ENCODE results near the gene RNF40. TPM values are rescaled to one million over a fixed set of nuclear protein-coding genes. Genes with fewer than 3 reads are reported as not detected.
A peak's percentile ranks its signal among the peaks of the same experiment; 100 is the strongest.

Gene RNF40
- total and polyA plus RNA-seq, 2 of the 8 experiments (the other 6 are each of a cell fraction or from before 2014, with no cell fraction given), result 38.5 to 68.7 TPM

DNA sequence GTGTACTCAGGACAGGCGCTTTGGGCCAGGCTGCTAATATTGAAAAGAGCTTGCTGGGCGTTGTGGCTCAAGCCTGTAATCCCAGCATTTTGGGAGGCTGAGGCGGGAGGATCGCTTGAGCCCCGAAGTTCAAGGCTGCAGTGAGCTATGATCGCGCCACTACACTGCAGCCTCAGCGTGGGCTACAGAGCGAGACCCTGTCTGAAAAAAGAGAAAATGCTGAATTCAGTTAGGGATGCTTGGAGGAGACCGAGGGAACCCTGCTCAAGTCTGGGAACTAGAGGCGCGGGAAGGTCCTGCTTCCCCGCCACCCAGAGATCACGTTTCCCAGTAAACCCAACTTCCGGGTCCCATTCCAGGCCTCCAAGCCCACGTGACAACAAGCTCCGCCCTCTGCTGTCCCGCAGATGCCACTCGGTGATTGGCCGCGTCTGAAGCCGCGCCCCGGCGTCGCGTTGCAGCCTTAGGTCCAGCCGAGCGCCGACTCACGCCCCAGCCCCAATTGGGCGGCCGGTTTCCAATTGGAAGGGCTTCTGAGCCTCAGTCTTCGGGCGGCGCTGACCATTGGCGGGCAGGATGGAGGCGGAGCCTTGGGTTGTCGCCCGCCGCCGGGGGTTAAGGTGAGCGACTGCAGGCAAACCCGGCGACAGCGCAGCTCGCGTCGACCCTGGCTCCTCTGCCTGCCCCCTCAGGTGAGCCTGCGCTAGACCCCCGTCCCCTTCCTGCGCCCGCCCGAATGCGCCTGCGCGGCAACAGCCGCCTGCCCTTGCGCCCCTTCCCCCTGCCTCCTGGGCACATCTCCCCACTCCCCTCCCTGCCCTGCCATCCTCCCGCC is 14.1 kb upstream of the RNF40 start, which contains the start of gene PHKG2 (continued):
- TF ChIP-seq, protein P1, sequence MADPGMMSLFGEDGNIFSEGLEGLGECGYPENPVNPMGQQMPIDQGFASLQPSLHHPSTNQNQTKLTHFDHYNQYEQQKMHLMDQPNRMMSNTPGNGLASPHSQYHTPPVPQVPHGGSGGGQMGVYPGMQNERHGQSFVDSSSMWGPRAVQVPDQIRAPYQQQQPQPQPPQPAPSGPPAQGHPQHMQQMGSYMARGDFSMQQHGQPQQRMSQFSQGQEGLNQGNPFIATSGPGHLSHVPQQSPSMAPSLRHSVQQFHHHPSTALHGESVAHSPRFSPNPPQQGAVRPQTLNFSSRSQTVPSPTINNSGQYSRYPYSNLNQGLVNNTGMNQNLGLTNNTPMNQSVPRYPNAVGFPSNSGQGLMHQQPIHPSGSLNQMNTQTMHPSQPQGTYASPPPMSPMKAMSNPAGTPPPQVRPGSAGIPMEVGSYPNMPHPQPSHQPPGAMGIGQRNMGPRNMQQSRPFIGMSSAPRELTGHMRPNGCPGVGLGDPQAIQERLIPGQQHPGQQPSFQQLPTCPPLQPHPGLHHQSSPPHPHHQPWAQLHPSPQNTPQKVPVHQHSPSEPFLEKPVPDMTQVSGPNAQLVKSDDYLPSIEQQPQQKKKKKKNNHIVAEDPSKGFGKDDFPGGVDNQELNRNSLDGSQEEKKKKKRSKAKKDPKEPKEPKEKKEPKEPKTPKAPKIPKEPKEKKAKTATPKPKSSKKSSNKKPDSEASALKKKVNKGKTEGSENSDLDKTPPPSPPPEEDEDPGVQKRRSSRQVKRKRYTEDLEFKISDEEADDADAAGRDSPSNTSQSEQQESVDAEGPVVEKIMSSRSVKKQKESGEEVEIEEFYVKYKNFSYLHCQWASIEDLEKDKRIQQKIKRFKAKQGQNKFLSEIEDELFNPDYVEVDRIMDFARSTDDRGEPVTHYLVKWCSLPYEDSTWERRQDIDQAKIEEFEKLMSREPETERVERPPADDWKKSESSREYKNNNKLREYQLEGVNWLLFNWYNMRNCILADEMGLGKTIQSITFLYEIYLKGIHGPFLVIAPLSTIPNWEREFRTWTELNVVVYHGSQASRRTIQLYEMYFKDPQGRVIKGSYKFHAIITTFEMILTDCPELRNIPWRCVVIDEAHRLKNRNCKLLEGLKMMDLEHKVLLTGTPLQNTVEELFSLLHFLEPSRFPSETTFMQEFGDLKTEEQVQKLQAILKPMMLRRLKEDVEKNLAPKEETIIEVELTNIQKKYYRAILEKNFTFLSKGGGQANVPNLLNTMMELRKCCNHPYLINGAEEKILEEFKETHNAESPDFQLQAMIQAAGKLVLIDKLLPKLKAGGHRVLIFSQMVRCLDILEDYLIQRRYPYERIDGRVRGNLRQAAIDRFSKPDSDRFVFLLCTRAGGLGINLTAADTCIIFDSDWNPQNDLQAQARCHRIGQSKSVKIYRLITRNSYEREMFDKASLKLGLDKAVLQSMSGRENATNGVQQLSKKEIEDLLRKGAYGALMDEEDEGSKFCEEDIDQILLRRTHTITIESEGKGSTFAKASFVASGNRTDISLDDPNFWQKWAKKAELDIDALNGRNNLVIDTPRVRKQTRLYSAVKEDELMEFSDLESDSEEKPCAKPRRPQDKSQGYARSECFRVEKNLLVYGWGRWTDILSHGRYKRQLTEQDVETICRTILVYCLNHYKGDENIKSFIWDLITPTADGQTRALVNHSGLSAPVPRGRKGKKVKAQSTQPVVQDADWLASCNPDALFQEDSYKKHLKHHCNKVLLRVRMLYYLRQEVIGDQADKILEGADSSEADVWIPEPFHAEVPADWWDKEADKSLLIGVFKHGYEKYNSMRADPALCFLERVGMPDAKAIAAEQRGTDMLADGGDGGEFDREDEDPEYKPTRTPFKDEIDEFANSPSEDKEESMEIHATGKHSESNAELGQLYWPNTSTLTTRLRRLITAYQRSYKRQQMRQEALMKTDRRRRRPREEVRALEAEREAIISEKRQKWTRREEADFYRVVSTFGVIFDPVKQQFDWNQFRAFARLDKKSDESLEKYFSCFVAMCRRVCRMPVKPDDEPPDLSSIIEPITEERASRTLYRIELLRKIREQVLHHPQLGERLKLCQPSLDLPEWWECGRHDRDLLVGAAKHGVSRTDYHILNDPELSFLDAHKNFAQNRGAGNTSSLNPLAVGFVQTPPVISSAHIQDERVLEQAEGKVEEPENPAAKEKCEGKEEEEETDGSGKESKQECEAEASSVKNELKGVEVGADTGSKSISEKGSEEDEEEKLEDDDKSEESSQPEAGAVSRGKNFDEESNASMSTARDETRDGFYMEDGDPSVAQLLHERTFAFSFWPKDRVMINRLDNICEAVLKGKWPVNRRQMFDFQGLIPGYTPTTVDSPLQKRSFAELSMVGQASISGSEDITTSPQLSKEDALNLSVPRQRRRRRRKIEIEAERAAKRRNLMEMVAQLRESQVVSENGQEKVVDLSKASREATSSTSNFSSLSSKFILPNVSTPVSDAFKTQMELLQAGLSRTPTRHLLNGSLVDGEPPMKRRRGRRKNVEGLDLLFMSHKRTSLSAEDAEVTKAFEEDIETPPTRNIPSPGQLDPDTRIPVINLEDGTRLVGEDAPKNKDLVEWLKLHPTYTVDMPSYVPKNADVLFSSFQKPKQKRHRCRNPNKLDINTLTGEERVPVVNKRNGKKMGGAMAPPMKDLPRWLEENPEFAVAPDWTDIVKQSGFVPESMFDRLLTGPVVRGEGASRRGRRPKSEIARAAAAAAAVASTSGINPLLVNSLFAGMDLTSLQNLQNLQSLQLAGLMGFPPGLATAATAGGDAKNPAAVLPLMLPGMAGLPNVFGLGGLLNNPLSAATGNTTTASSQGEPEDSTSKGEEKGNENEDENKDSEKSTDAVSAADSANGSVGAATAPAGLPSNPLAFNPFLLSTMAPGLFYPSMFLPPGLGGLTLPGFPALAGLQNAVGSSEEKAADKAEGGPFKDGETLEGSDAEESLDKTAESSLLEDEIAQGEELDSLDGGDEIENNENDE (IDR thresholded peaks at IDR 0.05; ENCODE audit: insufficient replicate concordance, low read length), result no peak
- peak; percentile 80 for TF ChIP-seq SP1 (IDR thresholded peaks at IDR 0.05; ENCODE audit: low read depth, low read length)
- peak; percentile 78 for TF ChIP-seq POLR2AphosphoS5 (IDR thresholded peaks at IDR 0.05; ENCODE audit: low read depth, low read length)
- TF ChIP-seq TAF1 (IDR thresholded peaks at IDR 0.05; ENCODE audit: low read depth, low read length), result peak; percentile 97
- TF ChIP-seq SP2 (IDR thresholded peaks at IDR 0.05; ENCODE audit: low read length), result no peak
- no peak for TF ChIP-seq KDM5A (IDR thresholded peaks at IDR 0.05; ENCODE audit: low read length)
- TF ChIP-seq EP300 (IDR thresholded peaks at IDR 0.05; ENCODE audit: borderline replicate concordance in 1 of 2, low read depth in 2 of 2, low read length in 2 of 2), result 0 out of 3 replicates have a peak, but pooled peaks of 1 of the 2 experiments have one; percentile 15
- TF ChIP-seq PHF8 (conservative IDR thresholded peaks at IDR 0.05; ENCODE audit: low read depth, low read length), result peak; percentile 38; the same call in 1 of the 2 replicates
- TF ChIP-seq RFX5 (IDR thresholded peaks at IDR 0.05; ENCODE audit: borderline replicate concordance, low read depth, low read length), result 0 out of 2 replicates have a peak, but pooled peaks have one; percentile 5

Data from H1 (cell line).